Measurements from ENCODE around the gene TBCD. TPM values are rescaled to one million over a fixed set of nuclear protein-coding genes. Genes with fewer than 3 reads are reported as not detected.
A peak's percentile ranks its signal among the peaks of the same experiment; 100 is the strongest.
"Not testable (repeated sequence)": the region's sequence is repeated elsewhere in the genome, so short reads cannot be mapped to it uniquely, and the experiment has no call there.

The TBCD gene
- polyA plus RNA-seq, 12 donors, result 47.5 to 79.6 (median 55.9) TPM; not detected in 1

- DNase-seq, result not testable (repeated sequence)
Measured at GRCh38 chr17:82955106-82955505, 203.2 kb downstream of the TBCD start.

GRCh38 chr17:82955627-82956026 is 203.8 kb downstream of the TBCD start:
- DNase-seq, result not testable (repeated sequence)

DNA sequence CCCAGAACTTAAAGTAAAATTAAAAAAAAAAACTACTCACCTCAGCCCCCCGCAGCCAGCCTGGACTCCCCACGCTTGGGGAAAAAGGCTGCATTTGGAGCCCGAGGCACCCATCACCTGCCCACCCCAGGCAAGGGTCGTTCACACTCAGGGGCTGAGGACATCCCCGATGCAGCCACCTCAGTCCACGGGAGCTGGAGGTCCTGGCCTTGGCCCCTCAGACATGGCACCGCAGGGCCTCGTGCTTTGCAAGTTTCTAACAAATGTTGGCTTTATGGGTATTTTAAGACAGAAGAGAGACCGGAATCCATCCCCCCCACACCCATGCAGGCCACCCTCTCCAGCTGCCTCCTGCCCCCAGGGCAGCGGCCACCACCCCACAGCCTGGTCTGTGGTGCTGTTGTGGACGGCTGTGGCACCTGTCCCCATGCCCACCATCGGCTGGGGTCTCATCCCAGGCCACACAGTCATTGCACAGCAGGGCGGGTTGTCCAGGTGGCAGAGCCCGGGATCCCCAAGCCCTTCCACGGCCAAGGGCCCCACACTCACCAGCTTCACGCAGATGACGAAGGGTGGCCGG is 204.4 kb downstream of the TBCD start:
- DNase-seq, result no peak

DNA sequence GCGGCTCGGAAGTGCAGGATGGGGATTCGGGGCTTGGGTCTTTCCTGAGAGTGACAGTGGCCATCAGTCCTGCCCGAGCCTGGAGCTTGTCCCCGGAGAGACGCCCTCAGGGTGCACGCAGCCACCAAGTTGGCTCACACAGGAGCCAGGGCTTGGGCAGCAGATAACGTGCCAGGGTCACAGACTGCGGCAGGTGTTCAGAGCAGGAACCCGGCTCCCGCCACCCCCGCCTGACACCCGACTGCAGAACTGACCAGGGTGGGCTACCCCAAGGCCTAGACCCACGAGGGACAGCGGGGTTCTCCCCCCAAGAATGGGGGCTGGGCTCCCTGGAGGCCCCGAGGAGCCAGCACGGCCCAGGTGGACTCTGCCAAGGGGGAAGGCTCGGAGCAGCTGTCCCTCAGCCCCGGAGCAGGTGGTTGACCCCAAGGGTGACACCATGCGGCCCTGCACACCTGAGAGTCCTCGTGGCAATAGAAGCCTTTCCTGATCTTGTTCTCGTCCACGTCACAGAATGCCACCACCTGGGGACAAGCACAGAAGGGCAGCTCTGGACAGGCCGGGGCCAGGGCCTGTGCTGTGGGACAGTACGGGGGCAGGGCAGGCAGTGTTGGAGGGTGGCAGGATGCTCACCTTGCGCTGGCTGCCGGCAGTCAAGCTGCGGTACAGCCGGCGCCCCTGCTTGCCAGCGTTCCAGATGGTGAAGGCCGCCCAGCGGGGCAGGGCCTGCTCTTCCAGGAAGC is 205.0 kb downstream of the TBCD start:
- DNase-seq, result no peak

DNA sequence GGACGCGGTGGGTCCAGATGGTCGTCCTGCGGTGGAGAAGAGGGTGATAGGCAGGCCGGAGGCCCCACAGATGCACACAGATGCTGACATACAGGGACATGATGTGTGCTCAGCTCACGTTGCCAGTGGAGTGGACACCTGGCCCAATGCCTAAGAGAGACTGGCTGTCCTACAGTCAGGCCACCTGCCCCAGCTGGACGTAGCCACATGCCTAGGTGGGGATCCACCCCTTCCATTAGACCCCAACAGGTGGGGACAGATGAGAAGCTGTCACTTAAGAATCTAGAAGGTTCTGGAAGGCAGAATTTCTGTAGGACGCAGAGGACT is 205.6 kb downstream of the TBCD start:
- no peak for DNase-seq

- DNase-seq, result no peak
Measured at GRCh38 chr17:82957961-82958561, 206.2 kb downstream of the TBCD start.

DNA sequence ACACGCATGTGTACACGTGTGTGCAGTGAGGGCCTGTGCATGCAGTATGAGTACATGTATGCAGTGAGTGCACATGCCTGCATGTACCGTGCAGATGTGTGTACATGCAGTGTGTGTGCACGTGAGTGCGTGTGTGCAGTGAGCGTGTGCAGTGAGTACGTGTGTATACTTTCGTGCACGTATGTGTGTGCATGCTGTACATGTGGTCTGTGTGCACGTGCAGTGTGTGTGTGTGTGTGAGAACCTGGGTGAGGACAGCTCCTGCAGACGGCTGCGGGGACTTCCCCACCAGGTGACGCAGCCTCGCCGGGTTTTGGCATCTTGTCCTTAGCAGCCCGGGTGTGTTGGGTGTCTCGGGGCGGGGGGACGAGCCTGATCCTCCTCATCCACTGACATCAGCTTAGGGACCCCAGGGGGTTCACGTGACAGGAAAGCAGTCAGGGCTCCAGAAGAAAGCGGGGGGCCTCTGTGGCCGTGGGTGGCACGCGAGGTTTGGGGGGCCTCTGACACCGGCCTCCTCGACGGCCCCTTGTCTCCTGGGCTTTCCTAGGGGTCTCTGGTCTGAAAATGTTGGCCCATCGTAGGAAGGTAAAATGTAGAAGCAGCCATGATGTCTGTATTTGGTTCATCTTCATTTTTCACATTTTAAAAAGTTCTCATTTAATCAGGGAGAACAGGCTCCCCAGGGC is 207.5 kb downstream of the TBCD start:
- DNase-seq, result no peak

DNA sequence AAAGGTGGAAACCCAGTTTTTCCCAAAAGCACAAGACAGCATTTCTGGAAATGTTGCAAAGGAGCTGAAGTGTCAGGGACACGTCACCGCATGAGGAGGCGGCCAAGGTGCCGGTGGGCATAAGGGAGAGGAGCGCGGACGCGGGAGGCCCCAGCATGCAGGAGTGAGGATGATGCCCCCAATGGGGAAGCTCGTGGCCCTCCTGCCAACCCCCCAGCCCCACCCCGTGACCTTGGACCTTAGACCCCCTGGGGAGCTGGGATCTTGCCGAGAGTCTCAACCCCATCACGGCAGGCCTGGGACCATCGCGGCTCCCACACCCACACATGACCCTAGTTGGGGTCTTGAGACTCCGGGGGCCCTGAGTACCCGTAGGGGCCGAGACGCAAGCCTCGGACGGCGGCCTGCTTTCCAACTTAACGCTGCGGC is 208.1 kb downstream of the TBCD start:
- no peak for DNase-seq

GRCh38 chr17:82960419-82961271 is 208.8 kb downstream of the TBCD start:
- no peak for DNase-seq

- DNase-seq, result no peak
Measured at GRCh38 chr17:82961366-82962162, 209.7 kb downstream of the TBCD start.

- no peak for DNase-seq
Measured at GRCh38 chr17:82962163-82962720, 210.4 kb downstream of the TBCD start.

GRCh38 chr17:82963104-82963950 is 211.5 kb downstream of the TBCD start:
- DNase-seq, result peak; percentile 77

DNA sequence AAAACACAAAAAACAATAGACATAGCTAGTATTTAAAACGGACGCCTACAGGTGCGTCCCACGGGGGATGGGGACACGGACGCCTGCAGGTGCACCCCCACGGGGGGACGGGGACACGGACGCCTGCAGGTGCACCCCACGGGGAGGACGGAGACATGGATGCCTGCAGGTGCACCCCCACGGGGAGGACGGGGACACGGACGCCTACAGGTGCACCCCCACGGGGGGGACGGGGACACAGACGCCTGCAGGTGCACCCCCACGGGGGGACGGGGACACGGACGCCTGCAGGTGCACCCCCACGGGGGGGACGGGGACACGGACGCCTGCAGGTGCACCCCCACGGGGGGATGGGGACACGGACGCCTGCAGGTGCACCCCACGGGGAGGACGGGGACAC is 212.6 kb downstream of the TBCD start:
- not testable (repeated sequence) for DNase-seq

GRCh38 chr17:82964851-82965341 is 213.0 kb downstream of the TBCD start:
- DNase-seq, result no peak

DNA sequence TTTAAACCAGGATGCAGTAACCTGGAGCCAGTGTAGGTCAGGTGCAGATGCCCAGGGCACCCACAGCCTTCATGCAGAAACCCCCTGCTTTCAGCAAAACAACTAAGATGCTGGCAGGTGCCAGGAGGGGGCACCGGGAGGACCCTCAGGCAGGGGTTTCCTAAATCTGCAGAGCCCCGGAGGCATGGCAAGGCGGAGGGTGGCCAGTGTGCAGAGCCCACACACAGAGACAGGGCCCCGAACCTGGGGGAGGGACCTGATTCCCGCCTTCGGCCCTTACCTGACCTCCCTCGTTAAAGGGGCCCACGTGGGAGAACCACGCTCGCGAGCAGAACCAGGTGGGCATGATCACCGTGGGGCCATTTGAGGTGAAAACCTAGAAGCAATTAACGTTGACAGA is 213.5 kb downstream of the TBCD start:
- no peak for DNase-seq

GRCh38 chr17:82966415-82966814 is 214.6 kb downstream of the TBCD start:
- DNase-seq, result no peak

DNA sequence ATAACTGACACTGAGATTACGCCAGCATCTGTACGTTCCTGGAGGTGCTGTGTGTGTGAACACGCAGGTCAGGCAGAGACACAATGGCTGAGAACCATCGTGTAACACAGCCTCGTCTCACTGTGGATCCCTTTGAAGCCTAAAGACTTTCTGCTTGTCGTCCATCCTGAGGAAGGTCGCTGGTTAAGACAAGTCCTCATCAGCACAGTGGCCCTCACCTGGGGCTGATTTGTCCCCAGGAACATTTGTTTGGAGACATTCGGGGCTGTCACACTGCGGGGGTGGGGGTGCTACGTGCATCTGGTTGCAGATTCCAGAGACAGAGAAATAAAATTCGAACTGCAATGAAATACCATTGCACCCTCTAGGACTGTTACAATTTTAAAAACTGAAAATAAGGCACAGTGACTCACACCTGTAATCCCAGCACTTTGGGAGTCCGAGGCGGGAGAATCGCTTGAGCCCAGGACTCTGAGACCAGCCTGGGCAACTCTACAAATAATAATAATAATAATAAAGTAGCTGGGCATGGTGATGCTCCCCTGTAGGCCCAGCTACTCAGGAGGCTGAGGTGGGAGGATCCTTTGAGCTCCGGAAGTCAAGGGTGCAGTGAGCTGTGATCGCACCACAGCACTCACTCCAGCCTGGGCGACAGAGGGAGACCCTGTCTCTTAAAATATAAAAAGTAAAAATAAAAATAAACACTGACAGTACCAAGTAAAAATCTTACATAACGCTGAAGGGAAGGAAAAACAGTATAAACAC is 215.6 kb downstream of the TBCD start:
- no peak for DNase-seq

DNA sequence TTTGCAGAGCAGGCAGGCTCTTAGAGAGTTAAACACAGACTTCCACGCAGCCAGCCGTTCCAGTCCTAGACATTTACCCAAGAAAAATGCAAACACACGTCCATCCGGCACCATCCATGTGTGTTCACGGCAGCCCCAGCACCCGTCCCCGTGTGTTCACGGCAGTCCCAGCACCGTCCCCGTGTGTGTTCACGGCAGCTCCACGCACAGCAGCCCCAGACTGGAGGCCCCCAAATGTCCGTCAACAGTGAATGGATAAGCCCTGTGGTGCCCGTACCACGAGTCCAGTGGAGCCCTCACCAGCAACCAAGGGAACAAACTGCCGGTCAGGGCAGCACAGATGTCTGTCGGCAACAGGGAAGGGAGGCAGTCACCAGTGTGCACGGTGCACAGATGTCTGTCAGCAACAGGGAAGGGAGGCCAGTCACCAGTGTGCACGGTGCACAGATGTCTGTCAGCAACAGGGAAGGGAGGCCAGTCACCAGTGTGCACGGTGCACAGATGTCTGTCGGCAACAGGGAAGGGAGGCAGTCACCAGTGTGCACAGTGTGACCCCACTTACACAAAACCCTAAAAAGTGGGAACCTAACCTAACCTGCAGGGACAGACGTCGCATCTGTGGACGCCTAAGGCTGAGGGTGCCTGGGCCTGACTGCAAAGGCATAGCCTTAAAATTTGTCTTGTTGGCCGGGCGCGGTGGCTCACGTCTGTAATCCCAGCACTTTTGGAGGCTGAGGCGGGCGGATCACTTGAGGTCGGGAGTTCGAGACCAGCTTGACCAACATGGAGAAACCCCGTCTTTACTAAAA is 216.4 kb downstream of the TBCD start:
- DNase-seq, result not testable (repeated sequence)

Data from muscle of arm (tissue), 12 donors.